OCI-LY7 (cell line): ENCODE results near the gene AUNIP. TPM values are rescaled to one million over a fixed set of nuclear protein-coding genes. Genes with fewer than 3 reads are reported as not detected.

Experiments
- BruUV-seq: library from RNA; stranded (reverse); fragments of 400-500 nt; replicated peaks from 2 replicates; lab custom pipeline; 2021; lab: Mats Ljungman, UMichigan
- CTCF ChIA-PET: fragments of 300-600 bp; sonication (Branson Sonifier 250); formaldehyde crosslinking; loops from one replicate; lab custom pipeline; 2022; ENCODE audit warnings: antibody characterized with exemption; ENCODE audit not compliant: unreplicated experiment; lab: Charles Lee
- POLR2A ChIA-PET: fragments of 300-600 bp; sonication (Branson Sonifier 250); formaldehyde crosslinking; loops from one replicate; lab custom pipeline; 2022; ENCODE audit warnings: antibody characterized with exemption; lab: Charles Lee
- DNase-seq: peaks from one replicate; pipeline ENCODE4 v3.0.0-alpha.2; 2015; ENCODE audit warnings: low spot score
- H2AFZ ChIP-seq: fragments of 200-600 bp; sonication (generic), shearing (Covaris generic); 2 replicates; pipeline ENCODE4 v1.6.1; 2014; ENCODE audit warnings: mild to moderate bottlenecking, antibody characterized with exemption, low read length, moderate library complexity
- H3K27ac ChIP-seq: fragments of 200-600 bp; sonication (generic); 2 replicates; pipeline ENCODE4 v1.5.1; 2014; ENCODE audit warnings: mixed run types, low read depth, mild to moderate bottlenecking, moderate library complexity, low read length, inconsistent platforms; ENCODE audit not compliant: poor library complexity, severe bottlenecking
- H3K36me3 ChIP-seq: fragments of 200-600 bp; sonication (generic); 2 replicates; pipeline ENCODE4 v1.6.1; 2014; ENCODE audit warnings: mild to moderate bottlenecking, antibody characterized with exemption, low read length, moderate library complexity, mixed read lengths; ENCODE audit not compliant: insufficient read depth
- H3K4me1 ChIP-seq: fragments of 200-600 bp; sonication (generic); 2 replicates; pipeline ENCODE4 v1.5.1; 2014; ENCODE audit warnings: mild to moderate bottlenecking, low read length; ENCODE audit not compliant: insufficient read depth, poor library complexity, severe bottlenecking
- H3K4me2 ChIP-seq: fragments of 200-600 bp; sonication (generic); 2 replicates; pipeline ENCODE4 v1.6.1; 2014; ENCODE audit warnings: mild to moderate bottlenecking, low read length
- H3K4me3 ChIP-seq: fragments of 200-600 bp; sonication (generic); 2 replicates; pipeline ENCODE4 v1.5.1; 2014; ENCODE audit warnings: mild to moderate bottlenecking, low read depth, low read length; ENCODE audit not compliant: poor library complexity, severe bottlenecking
- H3K79me2 ChIP-seq: fragments of 200-600 bp; sonication (generic); 2 replicates; pipeline ENCODE4 v1.6.1; 2016; ENCODE audit warnings: low read depth, mild to moderate bottlenecking, low read length, moderate library complexity, mixed read lengths; ENCODE audit not compliant: insufficient read depth
- H3K9me2 ChIP-seq: fragments of 200-600 bp; sonication (generic); 2 replicates; pipeline ENCODE4 v1.6.1; 2016; ENCODE audit warnings: mild to moderate bottlenecking, low read length, mixed read lengths; ENCODE audit not compliant: insufficient read depth
- H3K9me3 ChIP-seq: fragments of 200-600 bp; sonication (generic); 2 replicates; pipeline ENCODE4 v1.6.1; 2014; ENCODE audit warnings: mild to moderate bottlenecking, mixed run types, low read length, mixed read lengths
- H4K20me1 ChIP-seq: fragments of 200-600 bp; sonication (generic); 2 replicates; pipeline ENCODE4 v1.6.1; 2014; ENCODE audit warnings: mild to moderate bottlenecking, antibody characterized with exemption, low read length, moderate library complexity, mixed read lengths; ENCODE audit not compliant: insufficient read depth
- EZH2phosphoT487 ChIP-seq: fragments of 200-600 bp; sonication (generic); IDR thresholded peaks from 2 replicates; pipeline ENCODE4 v1.6.1; 2018; ENCODE audit warnings: low read depth, borderline replicate concordance, mild to moderate bottlenecking, mixed run types, antibody characterized with exemption, low read length, moderate library complexity, mixed read lengths
- intact Hi-C: fragments of 100-400 bp; cut with micrococcal nuclease; formaldehyde crosslinking; loops from one replicate; pipeline ENCODE4 v1.10.0; 2022; ENCODE audit not compliant: unreplicated experiment
- total RNA-seq, 2 experiments: library from RNA; depleted of rRNA in 1 of 2; stranded (reverse); fragments of >200 nt in 1 of 2; shearing (Covaris generic) in 1 of 2; gene quantifications; 2 replicates each; pipeline ENCODE4 v1.2.3, GENCODE V29; 2014 to 2022
- TF ChIP-seq, protein P1 (sequence below): fragments of 200-600 bp; sonication (generic); conservative IDR thresholded peaks from 2 replicates; pipeline ENCODE4 v1.5.1; 2014; ENCODE audit warnings: mild to moderate bottlenecking, antibody characterized with exemption, low read length, moderate library complexity, mixed read lengths

AUNIP gene
- total RNA-seq, 2 experiments from 2014 or later = 15.1 to 21.5 TPM

DNA sequence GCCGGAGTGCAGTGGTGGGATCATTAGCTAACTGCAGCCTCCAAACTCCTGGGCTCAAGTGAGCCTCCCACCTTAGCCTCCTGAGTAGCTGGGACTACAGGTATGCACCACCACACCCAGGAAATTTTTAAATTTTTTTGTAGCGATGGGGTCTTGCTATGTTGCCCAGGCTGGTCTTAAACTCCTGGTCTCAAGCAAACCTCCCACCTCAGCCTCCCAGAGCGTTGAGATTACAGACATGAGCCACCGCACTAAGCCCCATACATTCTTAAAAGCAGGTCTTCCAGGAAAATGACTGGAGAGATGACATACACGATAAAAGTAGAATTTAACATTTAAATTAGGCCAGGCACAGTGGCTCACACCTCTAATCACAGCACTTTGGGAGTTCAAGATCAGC, 26.1 kb downstream of the AUNIP start:
- POLR2A ChIA-PET = interaction anchor here (1.4 kb wide), 1 partner anchor 12 kb away, joined by 5 read pairs; no protein-coding TSS in a partner anchor

DNA sequence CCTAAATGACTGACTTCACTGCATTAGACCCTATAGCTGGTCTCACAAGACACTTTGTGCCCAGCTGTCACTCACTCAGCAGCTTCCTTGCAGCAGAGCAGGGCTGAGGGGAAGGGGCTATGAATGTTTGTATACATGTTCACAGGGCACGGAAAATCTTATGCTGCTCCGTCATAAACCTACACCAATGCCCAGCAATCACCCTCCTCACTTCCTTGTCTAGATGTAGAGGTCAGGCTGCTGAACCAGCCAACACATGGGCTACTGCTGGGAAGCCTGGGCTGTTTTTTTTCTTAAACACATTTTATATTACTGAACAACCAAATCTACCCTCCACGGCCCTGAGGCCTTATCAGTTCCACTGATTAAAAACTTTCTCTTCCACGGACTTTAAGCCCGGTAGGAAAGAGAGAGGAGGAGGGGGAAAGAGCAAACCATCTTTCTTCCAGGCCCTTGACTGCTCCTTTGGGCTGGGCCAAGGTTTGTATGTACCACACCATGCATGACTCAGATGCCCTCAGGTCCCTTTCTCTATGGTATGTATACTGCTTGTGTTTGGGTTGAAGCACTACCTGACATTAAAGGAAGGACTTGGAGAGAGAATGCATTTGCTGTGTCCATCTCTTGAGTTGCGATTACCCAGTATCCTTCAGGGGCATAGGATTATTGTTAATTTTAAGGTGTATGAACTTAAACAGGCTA, 26.8 kb downstream of the AUNIP start:
- ChIA-PET POLR2A (no interaction called here), CTCF (interaction anchor here (0.5 kb wide), 1 partner anchor 165 kb away, joined by 3 read pairs; no protein-coding TSS in a partner anchor)
- Histone ChIP-seq H3K4me2 (no peak overlapping the region), H4K20me1 (no peaks in the 10 kb centered on the region), H3K27ac (no peak overlapping the region), H3K9me3 (no peaks in the 10 kb centered on the region), H3K4me3 (no peak overlapping the region), H2AFZ (no peak overlapping the region), H3K36me3 (peaks cover 97% of the 10 kb centered on the region), H3K4me1 (no peaks in the 10 kb centered on the region), H3K79me2 (no peaks in the 10 kb centered on the region; the same call in 1 of the 2 replicates), H3K9me2 (no peaks in the 10 kb centered on the region)
- no peak for DNase-seq
- TF ChIP-seq EZH2phosphoT487 = no peak
- TF ChIP-seq, protein P1, sequence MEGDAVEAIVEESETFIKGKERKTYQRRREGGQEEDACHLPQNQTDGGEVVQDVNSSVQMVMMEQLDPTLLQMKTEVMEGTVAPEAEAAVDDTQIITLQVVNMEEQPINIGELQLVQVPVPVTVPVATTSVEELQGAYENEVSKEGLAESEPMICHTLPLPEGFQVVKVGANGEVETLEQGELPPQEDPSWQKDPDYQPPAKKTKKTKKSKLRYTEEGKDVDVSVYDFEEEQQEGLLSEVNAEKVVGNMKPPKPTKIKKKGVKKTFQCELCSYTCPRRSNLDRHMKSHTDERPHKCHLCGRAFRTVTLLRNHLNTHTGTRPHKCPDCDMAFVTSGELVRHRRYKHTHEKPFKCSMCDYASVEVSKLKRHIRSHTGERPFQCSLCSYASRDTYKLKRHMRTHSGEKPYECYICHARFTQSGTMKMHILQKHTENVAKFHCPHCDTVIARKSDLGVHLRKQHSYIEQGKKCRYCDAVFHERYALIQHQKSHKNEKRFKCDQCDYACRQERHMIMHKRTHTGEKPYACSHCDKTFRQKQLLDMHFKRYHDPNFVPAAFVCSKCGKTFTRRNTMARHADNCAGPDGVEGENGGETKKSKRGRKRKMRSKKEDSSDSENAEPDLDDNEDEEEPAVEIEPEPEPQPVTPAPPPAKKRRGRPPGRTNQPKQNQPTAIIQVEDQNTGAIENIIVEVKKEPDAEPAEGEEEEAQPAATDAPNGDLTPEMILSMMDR = no peak
- TSS peak; percentile 70 for BruUV-seq
- intact Hi-C loops = no loop called here

More for the DNA sequence above, 26.1 kb downstream of the AUNIP start:
- CTCF ChIA-PET = no interaction called here
- H3K36me3 ChIP-seq = peaks cover 91% of the 10 kb centered on the region
- TF ChIP-seq, protein P1 = no peak
- no peak for TF ChIP-seq EZH2phosphoT487
- H3K9me2 ChIP-seq = no peaks in the 10 kb centered on the region
- H3K9me3 ChIP-seq = no peaks in the 10 kb centered on the region
- no peaks in the 10 kb centered on the region for H3K4me1 ChIP-seq
- H3K79me2 ChIP-seq = no peaks in the 10 kb centered on the region; the same call in 1 of the 2 replicates
- H2AFZ ChIP-seq = no peak overlapping the region
- no peak for DNase-seq
- no peak overlapping the region for H3K4me2 ChIP-seq
- no TSS peak for BruUV-seq
- intact Hi-C loops = no loop called here
- H4K20me1 ChIP-seq = no peaks in the 10 kb centered on the region
- no peak overlapping the region for H3K27ac ChIP-seq
- H3K4me3 ChIP-seq = no peak overlapping the region
